GM12801 (cell line): ENCODE results near the gene SPEN.

Experiments used
- TF ChIP-seq, protein P1 (sequence below): IDR thresholded peaks from one replicate; pipeline ENCODE4 v1.5.1; 2011; ENCODE audit warnings: control low read depth; ENCODE audit not compliant: insufficient read length; ENCODE audit errors: extremely low read depth

SPEN gene

DNA sequence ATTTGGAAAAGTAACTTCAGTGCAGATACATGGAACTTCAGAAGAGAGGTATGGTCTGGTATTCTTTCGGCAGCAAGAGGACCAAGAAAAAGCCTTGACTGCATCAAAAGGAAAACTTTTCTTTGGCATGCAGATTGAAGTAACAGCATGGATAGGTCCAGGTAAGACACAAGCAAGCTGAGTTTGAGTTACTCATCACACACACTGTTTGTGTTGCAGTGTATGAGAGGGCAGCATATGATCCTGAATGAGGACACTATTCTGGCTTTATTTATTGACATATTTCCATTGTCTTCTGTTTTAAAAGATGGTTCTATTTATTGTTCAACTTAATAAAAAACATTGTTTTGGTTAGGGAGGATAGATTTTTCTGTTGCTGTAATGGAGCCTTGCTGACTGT lies 63.6 kb downstream of the SPEN start:
- TF ChIP-seq, protein P1, sequence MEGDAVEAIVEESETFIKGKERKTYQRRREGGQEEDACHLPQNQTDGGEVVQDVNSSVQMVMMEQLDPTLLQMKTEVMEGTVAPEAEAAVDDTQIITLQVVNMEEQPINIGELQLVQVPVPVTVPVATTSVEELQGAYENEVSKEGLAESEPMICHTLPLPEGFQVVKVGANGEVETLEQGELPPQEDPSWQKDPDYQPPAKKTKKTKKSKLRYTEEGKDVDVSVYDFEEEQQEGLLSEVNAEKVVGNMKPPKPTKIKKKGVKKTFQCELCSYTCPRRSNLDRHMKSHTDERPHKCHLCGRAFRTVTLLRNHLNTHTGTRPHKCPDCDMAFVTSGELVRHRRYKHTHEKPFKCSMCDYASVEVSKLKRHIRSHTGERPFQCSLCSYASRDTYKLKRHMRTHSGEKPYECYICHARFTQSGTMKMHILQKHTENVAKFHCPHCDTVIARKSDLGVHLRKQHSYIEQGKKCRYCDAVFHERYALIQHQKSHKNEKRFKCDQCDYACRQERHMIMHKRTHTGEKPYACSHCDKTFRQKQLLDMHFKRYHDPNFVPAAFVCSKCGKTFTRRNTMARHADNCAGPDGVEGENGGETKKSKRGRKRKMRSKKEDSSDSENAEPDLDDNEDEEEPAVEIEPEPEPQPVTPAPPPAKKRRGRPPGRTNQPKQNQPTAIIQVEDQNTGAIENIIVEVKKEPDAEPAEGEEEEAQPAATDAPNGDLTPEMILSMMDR: no peak

DNA sequence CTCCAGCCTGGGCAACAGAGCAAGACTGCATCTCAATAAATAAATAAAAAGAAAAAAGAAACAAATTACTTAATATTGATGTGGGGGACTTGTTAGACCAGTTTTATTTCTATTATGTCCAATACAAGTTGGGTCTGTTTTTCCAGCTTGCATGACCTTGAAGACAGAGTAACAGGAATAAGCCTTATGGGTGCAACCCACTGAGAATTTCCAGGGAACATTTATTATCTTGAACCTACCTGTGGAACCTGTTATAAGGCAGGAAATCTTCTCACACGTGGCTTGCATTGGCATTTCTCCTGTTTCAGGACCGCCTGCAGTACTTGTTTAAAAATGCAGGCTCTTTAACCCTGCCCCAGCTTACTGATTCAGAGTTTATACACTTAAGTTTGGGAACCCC lies 64.4 kb downstream of the SPEN start:
- TF ChIP-seq, protein P1: no peak

DNA sequence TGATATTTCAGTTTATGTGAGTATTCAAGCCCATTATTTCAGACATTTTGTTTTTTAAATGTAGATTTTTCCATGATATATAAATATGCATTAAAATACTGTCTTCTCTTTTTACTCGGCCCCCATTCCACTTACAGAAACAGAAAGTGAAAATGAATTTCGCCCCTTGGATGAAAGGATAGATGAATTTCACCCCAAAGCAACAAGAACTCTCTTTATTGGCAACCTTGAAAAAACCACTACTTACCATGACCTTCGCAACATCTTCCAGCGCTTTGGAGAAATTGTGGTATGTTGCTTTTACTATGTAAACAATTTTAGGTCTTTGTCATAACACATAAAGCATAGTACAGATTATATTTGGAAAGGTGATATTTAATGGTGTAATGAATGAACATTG lies 68.5 kb downstream of the SPEN start:
- TF ChIP-seq, protein P1: no peak

DNA sequence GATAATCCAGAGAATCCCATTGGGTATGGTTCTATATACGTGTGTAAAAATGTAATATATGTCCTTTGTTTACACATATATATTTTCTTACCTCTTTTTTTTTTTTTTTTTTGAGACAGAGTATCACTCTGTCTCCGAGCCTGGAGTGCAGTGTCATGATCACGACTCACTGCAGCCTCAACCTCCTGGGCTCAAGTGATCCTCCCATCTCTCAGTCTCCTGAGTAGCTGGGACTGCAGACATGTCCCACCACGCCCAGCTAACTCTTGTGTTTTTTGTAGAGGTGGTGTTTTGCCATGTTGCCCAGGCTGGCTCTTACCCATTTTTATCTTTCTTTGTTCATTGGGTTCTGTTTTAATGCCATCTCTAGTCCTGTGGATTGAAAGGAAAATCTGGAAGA lies 68.9 kb downstream of the SPEN start:
- TF ChIP-seq, protein P1: no peak

DNA sequence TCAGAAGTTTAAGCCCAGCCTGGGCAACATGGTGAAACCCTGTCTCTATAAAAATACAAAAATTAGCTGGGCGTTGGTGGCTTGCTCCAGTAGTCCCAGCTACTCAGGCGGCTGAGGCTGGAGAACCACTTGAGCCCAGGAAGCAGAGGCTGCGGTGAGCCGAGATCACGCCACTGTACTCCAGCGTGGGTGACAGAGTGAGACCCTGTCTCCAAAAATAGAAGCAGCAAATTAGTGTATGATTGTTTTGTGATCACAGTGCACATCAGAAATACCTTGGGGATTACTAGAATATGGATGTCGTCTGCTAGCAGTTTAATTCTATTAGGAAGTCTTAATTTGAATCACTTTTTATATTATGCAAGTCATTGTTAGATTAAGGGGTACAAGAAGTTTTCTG lies 69.4 kb downstream of the SPEN start:
- TF ChIP-seq, protein P1: no peak

DNA sequence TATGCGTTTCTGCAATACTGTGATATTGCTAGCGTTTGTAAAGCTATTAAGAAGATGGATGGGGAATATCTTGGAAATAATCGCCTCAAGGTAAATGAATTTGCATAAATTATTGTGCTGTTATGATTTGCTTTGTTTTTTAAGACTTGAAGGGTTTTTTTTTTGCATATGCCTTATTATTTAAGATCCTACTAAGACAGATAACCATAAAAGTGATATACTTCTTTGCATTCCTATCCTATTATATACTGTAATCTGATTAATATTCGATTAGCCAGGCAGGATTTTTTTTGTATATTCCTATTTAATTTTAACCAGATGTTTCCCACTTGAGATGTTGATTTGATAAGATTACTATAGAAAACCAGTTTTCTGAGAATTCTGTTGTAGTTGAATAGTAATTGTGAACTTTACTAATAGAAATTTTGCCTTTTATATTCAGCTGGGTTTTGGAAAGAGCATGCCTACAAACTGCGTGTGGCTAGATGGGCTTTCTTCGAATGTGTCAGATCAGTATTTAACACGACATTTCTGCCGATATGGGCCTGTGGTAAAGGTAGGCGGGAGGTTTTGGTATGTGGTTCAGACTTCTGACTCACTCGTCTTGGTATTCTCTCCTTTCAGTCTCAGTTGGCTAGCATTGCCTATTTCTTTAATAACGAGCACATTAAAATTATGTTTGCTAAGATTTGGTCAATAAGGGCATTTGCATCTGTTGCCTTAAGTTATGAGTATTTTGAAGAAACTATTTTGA lies 71.6 kb downstream of the SPEN start:
- TF ChIP-seq, protein P1: no peak

DNA sequence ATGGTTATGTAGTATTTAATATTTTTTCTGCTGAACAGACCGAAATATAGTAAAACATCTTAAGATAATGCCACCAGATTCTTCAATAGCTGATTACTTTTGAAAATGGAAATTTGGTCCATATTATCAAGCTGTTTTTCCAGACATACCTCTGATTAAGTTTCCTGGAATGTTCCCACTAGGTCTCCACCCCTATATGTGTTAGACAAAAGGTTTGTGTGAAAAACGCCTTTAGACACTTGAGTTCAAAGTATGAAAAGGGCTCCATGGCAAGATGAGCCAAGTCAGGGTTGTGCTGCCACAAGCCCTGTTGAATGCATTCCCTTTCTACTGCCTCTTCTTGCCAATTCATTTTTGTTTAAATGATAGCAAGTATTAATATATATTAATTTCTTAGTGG lies 75.7 kb downstream of the SPEN start:
- TF ChIP-seq, protein P1: no peak
